Body of pancreas (tissue), 4 donors: Measurements from ENCODE around the gene GLIS1.

Source experiments
- POLR2A ChIP-seq, 3 donors: fragments of 450-650 bp; IDR thresholded peaks; one replicate each; pipeline ENCODE4 v1.6.1; 2016; ENCODE audit warnings: antibody characterized with exemption in 3 of 3, mild to moderate bottlenecking in 2 of 3
- TF ChIP-seq, protein P1 (sequence below), 7 experiments: fragments of 450-650 bp in 4 of 7; fragments of 200-600 bp in 3 of 7; sonication (generic) in 3 of 7; IDR thresholded peaks; one replicate each; pipeline ENCODE4 v1.5.1; 2016 to 2019; ENCODE audit warnings: antibody characterized with exemption in 7 of 7

DNA sequence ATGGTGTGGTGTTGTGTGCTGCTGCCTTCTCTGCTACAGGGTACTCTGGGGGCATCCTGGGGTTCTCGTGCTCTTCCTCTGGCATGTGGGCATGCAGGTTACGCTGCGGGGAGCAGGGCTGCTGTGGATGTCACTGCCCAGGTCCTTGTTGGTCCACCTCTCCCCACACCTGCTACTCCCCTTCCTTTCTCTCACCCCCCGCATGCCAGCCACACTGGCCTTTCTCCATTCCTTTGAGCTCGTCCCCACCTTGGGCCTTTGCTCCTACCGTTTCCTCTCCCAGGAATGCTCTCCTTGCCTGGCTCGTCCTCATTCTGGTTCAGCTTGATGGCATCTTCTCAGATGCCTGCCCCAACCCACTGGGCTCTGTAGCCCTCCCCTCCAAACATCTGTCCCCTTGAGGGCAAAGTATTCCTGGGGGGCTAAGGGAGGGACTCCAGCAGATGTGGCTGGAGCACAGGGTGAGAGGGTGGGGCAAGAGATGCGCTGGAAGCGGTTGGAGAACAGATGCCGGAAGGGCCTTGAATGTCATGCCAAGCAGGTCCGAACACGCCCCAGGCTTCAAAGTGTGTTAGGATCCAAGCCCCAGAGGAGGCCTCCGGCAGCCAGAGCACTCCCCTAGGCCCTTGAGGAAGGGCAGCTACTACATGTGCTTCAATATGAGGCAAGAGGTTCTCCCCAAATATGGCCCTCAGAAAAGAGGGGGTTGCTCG lies 256.4 kb downstream of the GLIS1 start:
- TF ChIP-seq, protein P1, sequence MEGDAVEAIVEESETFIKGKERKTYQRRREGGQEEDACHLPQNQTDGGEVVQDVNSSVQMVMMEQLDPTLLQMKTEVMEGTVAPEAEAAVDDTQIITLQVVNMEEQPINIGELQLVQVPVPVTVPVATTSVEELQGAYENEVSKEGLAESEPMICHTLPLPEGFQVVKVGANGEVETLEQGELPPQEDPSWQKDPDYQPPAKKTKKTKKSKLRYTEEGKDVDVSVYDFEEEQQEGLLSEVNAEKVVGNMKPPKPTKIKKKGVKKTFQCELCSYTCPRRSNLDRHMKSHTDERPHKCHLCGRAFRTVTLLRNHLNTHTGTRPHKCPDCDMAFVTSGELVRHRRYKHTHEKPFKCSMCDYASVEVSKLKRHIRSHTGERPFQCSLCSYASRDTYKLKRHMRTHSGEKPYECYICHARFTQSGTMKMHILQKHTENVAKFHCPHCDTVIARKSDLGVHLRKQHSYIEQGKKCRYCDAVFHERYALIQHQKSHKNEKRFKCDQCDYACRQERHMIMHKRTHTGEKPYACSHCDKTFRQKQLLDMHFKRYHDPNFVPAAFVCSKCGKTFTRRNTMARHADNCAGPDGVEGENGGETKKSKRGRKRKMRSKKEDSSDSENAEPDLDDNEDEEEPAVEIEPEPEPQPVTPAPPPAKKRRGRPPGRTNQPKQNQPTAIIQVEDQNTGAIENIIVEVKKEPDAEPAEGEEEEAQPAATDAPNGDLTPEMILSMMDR (IDR thresholded peaks at IDR 0.05), result no peak
- TF ChIP-seq POLR2A (IDR thresholded peaks at IDR 0.05), result no peak
